Thymus (tissue), 11 donors: ENCODE measurements around the gene TMEM38B. TPM values are rescaled to one million over a fixed set of nuclear protein-coding genes. Genes with fewer than 3 reads are reported as not detected.

Experiments used
- DNase-seq, 9 donors: peaks; one replicate each; pipeline ENCODE4 v3.0.0-alpha.2; 2013; ENCODE audit warnings: low spot score in 9 of 9, low read depth in 6 of 9, missing footprints in 1 of 9
- H3K27ac ChIP-seq, 2 donors: one replicate each; pipeline ENCODE4 v1.5.1; 2013; ENCODE audit warnings: control low read depth in 1 of 2, low read depth in 1 of 2, low read length in 1 of 2, mild to moderate bottlenecking in 1 of 2, moderate library complexity in 1 of 2
- H3K27me3 ChIP-seq, 2 donors: one replicate each; pipeline ENCODE4 v1.5.1; 2013; ENCODE audit warnings: low read length in 1 of 2; ENCODE audit not compliant: control insufficient read depth in 2 of 2, insufficient read depth in 1 of 2
- H3K36me3 ChIP-seq, 2 donors: one replicate each; pipeline ENCODE4 v1.5.1; 2013; ENCODE audit warnings: low read length in 1 of 2, mild to moderate bottlenecking in 1 of 2, moderate library complexity in 1 of 2; ENCODE audit not compliant: control insufficient read depth in 2 of 2, insufficient read depth in 2 of 2
- H3K4me1 ChIP-seq, 2 donors: one replicate each; pipeline ENCODE4 v1.5.1; 2013; ENCODE audit warnings: low read length in 2 of 2; ENCODE audit not compliant: control insufficient read depth in 2 of 2, insufficient read depth in 2 of 2
- H3K4me3 ChIP-seq, 2 donors: one replicate each; pipeline ENCODE4 v1.5.1; 2013; ENCODE audit warnings: low read length in 2 of 2, control low read depth in 1 of 2, mild to moderate bottlenecking in 1 of 2
- H3K9me3 ChIP-seq, 2 donors: one replicate each; pipeline ENCODE4 v1.5.1; 2013; ENCODE audit warnings: low read length in 1 of 2, mild to moderate bottlenecking in 1 of 2; ENCODE audit not compliant: control insufficient read depth in 2 of 2, insufficient read depth in 1 of 2
- whole genome bisulfite sequencing: extraction: QIAGEN DNeasy Blood & Tissue Kit; methylation state at CpG from one replicate; pipeline ENCODE4 v1.1.7; 2013; 5-methylcytosine and 5-hydroxymethylcytosine counted together
- polyA plus RNA-seq: library from polyadenylated mRNA; stranded (reverse); fragments of 200-250 nt; gene quantifications from one replicate; pipeline ENCODE4 v1.2.3, GENCODE V29; 2013
- total RNA-seq: library from RNA; stranded (reverse); fragments of 120-200 nt; gene quantifications from one replicate; pipeline ENCODE4 v1.2.4, GENCODE V29; 2013
- donor health status: healthy.

The TMEM38B gene
- total and polyA plus RNA-seq, 2 donors, result 6.3 to 12.7 TPM

DNA sequence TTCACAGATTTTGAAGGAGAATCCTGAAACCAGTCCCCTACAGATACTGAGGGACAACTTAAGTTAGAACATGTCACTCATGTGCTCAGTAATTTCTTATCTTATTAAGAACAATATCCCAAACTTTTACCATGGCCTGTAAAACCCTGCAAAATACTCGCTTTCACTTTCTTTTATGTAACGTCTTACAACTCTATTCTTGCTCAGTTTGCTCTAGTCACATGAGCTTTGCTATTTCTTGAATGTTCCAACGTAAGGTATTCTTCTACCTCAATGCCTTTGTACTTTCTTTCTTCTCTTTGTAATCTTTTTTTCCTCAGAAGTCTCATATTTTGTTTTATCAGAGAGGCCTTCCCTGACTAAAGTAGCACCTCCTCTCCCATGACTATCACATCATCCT lies 14.1 kb downstream of the TMEM38B start:
- peak in 4 of 9 donors; percentile 18 to 64 (median 40) for DNase-seq
- WGBS, result 9% methylated on average over 3 of the region's 3 CpGs
- no peaks in the 10 kb centered on the region for H3K27me3 ChIP-seq
- H3K36me3 ChIP-seq, result peaks cover 0 to 3% of the 10 kb centered on the region in 2 donors
- peak overlapping the region in 1 of 2 donors; percentile 21 for H3K27ac ChIP-seq
- no peaks in the 10 kb centered on the region for H3K4me1 ChIP-seq
- H3K9me3 ChIP-seq, result peaks cover 0 to 6% of the 10 kb centered on the region in 2 donors
- no peak overlapping the region for H3K4me3 ChIP-seq

DNA sequence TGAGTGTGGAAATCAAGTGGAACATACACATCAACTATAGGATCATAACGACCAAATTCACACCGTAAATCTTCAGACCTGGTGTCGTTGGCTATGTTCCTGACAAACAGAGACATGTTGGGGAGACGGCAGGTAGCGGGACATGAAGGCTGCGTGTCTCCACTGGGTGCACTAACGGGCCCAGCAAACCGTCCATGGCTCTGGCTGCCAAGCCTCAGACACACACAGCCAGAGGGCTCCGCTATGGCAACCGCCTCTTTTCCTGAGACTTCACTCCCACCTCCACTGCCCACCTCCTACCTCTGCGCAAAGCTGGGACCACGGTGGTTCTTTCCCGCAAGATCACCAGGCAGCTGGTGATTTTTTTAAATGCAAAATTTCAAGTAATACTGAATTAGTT lies 16.3 kb downstream of the TMEM38B start:
- Histone ChIP-seq H3K9me3 (peaks cover 0 to 13% of the 10 kb centered on the region in 2 donors), H3K4me1 (no peaks in the 10 kb centered on the region), H3K27me3 (no peaks in the 10 kb centered on the region), H3K4me3 (no peak overlapping the region), H3K36me3 (peaks cover 0 to 3% of the 10 kb centered on the region in 2 donors), H3K27ac (no peak overlapping the region)
- no peak for DNase-seq
- 98% methylated on average over 13 of the region's 13 CpGs for WGBS

DNA sequence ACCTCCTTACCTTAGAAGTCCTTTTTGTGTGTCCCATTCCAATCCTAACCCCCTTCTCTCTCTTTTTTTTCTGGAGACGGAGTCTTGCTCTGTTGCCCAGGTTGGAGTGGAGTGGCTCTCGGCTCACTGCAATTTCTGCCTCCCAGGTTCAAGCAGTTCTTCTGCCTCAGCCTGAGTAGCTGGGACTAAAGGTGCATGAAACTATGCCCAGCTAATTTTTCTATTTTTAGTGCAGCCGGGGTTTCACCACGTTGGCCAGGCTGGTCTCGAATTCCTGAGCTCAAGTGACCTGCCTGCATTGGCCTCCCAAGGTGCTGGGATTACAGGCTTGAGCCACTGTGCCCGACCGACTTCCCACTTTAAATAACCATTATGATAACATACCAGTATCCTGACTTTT lies 17.5 kb downstream of the TMEM38B start:
- WGBS, result 97% methylated on average over 7 of the region's 7 CpGs

DNA sequence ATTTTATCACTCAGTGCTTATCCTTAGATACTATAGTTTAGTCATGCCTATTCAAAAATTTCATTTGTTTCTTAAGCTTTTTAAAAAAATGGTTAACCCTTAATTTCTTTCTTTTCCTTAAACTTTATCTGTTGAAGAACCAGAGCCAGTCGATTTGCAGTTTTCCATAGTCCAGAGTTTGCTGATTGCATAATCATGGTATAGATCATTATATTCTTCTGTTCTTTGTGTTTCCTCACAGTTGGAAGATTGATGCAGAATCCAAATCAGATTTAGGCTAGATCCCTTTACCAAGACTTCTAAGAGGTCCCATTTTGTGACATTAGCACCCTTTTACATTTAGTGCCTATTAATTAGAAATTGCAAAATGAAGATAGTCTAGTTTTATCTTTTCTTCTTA lies 18.0 kb downstream of the TMEM38B start:
- DNase-seq, result no peak
- H3K4me1 ChIP-seq, result no peaks in the 10 kb centered on the region
- 92% methylated on average over 1 of the region's 1 CpG for WGBS

More for the DNA sequence above, 17.5 kb downstream of the TMEM38B start:
- no peak for DNase-seq
- Histone ChIP-seq H3K4me1 (no peaks in the 10 kb centered on the region), H3K9me3 (peaks cover 0 to 13% of the 10 kb centered on the region in 2 donors), H3K36me3 (no peaks in the 10 kb centered on the region), H3K27me3 (no peaks in the 10 kb centered on the region), H3K4me3 (no peak overlapping the region), H3K27ac (no peak overlapping the region)

DNA sequence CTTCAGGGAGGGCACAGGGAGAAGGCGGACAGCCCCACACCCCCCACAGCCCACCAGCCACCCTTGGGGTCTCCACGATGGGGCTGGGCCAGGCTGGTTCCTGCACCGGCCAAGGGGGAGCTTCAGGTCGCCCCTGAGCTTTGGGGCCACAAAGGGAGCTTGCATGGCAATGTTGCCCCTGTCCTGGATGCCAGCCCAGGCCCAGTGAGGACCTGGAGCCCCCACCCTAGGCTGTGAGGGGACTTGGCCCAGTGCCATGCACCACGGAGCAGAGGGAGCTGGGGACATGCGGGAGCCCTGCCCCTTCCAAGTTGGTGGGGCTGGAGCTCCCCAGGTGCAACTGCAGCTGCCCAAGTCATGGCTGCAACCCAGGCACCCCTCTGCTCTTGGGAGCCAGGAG lies 18.4 kb downstream of the TMEM38B start:
- Histone ChIP-seq H3K27me3 (no peaks in the 10 kb centered on the region), H3K4me1 (no peaks in the 10 kb centered on the region), H3K27ac (no peak overlapping the region), H3K9me3 (peaks cover 0 to 13% of the 10 kb centered on the region in 2 donors), H3K36me3 (no peaks in the 10 kb centered on the region), H3K4me3 (no peak overlapping the region)
- DNase-seq, result no peak
- 96% methylated on average over 6 of the region's 6 CpGs for WGBS

More for the DNA sequence above, 18.0 kb downstream of the TMEM38B start:
- no peaks in the 10 kb centered on the region for H3K36me3 ChIP-seq
- H3K4me3 ChIP-seq, result no peak overlapping the region
- H3K9me3 ChIP-seq, result peaks cover 0 to 13% of the 10 kb centered on the region in 2 donors
- no peaks in the 10 kb centered on the region for H3K27me3 ChIP-seq
- H3K27ac ChIP-seq, result no peak overlapping the region

DNA sequence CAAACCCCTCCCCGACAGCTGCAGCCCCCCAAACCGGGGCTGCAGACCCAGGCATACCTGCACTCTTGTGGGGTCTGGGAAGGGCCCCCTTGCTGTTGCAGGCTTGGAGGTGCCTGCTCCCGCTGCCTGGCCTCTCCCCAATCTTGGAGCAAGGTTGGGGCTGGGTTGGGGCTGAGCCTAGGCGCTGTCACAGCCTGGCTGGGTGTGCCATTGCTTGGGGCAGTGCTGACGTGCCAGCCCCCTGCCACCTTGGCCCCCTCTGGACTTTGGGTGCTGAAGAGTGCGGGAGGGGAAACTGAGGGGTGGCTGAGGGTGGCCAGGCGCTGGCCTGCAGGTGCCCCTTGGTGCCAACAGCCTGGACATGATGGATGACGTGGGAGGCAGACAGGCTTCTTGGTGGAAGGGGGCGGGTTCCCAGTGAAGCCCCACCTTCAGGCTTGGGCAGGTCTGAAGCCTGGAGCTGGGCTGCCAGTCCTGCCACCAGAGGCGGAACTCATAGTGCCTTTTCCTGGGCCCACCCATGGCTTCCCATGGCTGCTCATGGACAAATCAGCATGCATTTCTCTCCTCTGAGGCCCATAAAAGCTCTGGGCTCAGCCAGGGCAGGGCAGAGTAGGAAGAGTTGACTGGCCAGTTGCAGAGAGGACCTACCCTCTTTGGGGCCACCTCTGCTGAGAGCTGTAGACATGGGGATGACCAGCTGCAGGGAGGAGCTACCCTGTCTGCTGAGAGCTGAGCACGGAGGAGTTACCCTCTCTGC lies 19.1 kb downstream of the TMEM38B start:
- WGBS, result 98% methylated on average over 11 of the region's 11 CpGs
- H3K36me3 ChIP-seq, result no peaks in the 10 kb centered on the region
- peaks cover 0 to 13% of the 10 kb centered on the region in 2 donors for H3K9me3 ChIP-seq
- DNase-seq, result no peak
- no peaks in the 10 kb centered on the region for H3K4me1 ChIP-seq
- no peak overlapping the region for H3K4me3 ChIP-seq
- H3K27ac ChIP-seq, result no peak overlapping the region
- H3K27me3 ChIP-seq, result no peaks in the 10 kb centered on the region

DNA sequence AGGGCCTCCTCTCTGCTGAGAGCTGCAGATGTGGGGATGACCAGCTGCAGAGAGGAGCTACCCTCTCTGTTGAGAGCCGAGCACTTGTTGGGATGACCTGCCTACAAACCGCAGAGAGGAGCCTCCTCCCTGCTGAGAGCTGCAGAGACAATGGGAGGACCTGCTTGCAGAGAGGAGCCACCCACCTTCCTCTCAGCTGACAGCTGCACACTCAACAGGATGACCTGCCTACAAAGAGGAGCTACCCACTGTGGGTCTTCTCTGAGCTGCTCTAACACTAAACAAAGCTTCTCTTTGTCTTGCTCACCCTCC lies 19.6 kb downstream of the TMEM38B start:
- peak in 1 of 9 donors; percentile 12 for DNase-seq
- H3K9me3 ChIP-seq, result peaks cover 0 to 13% of the 10 kb centered on the region in 2 donors
- H3K4me3 ChIP-seq, result no peak overlapping the region
- H3K4me1 ChIP-seq, result no peaks in the 10 kb centered on the region
- H3K27ac ChIP-seq, result no peak overlapping the region
- no peaks in the 10 kb centered on the region for H3K27me3 ChIP-seq
- 96% methylated on average over 2 of the region's 2 CpGs for WGBS
- no peaks in the 10 kb centered on the region for H3K36me3 ChIP-seq

DNA sequence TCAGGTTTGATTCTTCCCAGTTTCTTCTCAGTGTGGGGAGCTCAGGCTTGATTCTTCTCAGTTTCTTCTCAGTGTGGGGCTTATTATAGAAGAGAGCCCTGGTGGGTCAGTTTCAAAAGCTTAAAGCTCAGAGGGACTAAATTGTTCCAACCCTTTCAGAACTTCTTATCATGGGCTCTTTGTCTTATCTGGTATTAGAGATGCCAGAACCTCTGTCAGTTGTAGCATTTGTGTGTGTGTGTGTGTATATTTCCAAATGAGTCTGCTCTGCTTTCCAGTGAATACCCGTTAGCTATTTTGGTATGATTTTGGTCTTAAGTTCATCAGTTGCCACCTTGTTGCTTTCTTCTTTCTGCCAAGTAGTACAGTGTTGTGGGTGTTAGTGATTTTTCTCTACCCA lies 21.8 kb downstream of the TMEM38B start:
- H3K36me3 ChIP-seq, result no peaks in the 10 kb centered on the region
- no peaks in the 10 kb centered on the region for H3K27me3 ChIP-seq
- H3K4me3 ChIP-seq, result no peak overlapping the region
- 100% methylated on average over 1 of the region's 1 CpG for WGBS
- no peaks in the 10 kb centered on the region for H3K4me1 ChIP-seq
- peaks cover 0 to 13% of the 10 kb centered on the region in 2 donors for H3K9me3 ChIP-seq
- DNase-seq, result no peak
- H3K27ac ChIP-seq, result no peak overlapping the region

DNA sequence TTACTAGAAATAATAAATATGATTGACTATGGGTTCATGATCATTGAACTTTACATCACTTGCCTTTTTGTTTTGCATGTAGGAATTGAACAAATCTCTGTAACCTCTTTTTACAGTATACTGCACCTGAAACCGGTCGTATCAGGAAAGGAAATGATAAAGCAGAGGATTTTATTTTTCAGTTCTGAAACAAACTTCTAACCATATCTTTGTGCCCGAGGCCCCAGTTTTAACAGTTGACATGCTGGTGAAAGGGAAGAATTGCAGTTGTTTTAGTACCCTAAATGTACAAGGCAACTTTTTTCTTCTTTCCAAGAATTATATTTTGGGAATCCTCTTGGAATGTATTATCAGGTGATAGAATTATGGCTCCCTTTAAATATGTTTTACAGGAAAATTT lies 27.8 kb downstream of the TMEM38B start:
- WGBS, result 96% methylated on average over 3 of the region's 3 CpGs
- Histone ChIP-seq H3K9me3 (no peaks in the 10 kb centered on the region), H3K27ac (no peak overlapping the region), H3K27me3 (no peaks in the 10 kb centered on the region), H3K4me1 (no peaks in the 10 kb centered on the region), H3K4me3 (no peak overlapping the region), H3K36me3 (no peaks in the 10 kb centered on the region)
- DNase-seq, result no peak
